ENCODE results near the gene EMID1.

The EMID1 gene

GRCh38 chr22:29260601-29261315 lies 55.1 kb downstream of the EMID1 start:
- no peak for DNase-seq

GRCh38 chr22:29263791-29264276 lies 58.1 kb downstream of the EMID1 start:
- no peak for DNase-seq

GRCh38 chr22:29265305-29265704 lies 59.6 kb downstream of the EMID1 start:
- DNase-seq: no peak

DNA sequence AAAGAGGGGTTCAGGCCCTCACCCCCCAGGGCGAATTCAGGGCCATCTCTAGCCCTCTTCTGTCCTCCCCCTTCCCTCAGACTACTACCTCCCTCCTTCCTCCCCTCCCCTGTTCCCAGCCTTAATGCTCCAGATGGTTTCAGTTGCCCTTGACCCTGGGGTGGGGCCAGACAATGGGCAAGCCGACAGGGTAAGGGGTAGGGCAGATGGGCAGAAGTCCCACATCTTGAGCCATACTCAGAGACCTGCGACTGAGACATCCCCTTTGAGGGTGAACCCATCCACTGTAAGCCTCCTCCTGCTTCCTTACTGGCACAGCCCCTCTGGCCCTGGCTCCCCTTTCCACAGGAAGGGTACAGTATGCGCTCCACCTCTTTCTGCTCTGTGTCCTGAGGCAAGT lies 60.2 kb downstream of the EMID1 start:
- no peak for DNase-seq

DNA sequence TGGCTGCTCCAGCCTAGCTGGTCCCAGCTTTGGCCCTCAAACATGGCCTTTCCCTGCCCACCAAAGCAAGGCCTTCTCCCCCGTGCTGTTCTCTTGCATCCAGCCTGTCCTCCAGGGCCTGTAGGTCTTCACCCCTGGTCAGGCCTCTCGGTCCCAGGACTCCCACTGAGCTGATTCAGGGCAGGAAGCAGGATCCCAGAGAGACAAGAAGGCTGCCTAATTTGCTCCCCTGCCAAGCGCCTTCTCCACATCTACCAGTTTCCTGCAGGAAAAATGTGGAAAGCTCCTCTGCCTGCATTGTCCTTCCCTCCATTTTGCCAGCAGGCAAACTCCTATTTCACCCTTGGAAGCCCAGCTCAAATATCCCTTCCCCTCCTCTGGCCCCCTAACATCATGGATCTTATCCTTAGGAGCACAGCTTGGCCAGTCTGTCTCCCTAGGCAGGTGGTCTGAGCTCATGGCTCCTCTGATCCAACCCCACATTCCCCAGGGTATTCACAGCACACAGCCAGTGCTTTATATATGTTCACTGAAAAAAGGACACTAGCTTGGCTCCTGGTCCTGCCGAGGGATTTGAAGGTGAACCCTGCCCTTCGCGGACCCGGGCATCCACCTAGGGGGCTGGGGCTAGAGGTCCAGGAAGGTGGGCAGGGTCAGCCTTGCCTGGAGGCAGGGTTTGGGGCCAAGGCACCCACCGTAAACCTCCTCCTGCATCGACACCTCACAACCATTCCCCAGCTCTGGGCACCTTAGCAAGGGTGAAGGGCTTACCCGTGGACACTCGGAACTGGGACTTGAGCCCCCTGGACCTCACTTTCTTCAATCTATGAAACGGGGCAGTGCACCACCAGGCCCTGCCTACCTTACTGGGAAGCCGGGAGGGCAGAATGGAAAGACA lies 61.1 kb downstream of the EMID1 start:
- DNase-seq: no peak

- DNase-seq: no peak
Observed at GRCh38 chr22:29267462-29267857, 61.8 kb downstream of the EMID1 start.

GRCh38 chr22:29267858-29268510 lies 62.3 kb downstream of the EMID1 start, which contains the start of the genes EWSR1 and RHBDD3:
TSS of gene EWSR1 (plus strand) at chr22:29268268. CDS start at chr22:29268337, 69 bp downstream.
TSS of gene RHBDD3 (minus strand) at chr22:29267981. CDS start at chr22:29265626, 2,355 bp downstream.
- DNase-seq: peak; percentile 93

- DNase-seq: peak; percentile 22
Observed at GRCh38 chr22:29268511-29269229, 63.0 kb downstream of the EMID1 start.

DNA sequence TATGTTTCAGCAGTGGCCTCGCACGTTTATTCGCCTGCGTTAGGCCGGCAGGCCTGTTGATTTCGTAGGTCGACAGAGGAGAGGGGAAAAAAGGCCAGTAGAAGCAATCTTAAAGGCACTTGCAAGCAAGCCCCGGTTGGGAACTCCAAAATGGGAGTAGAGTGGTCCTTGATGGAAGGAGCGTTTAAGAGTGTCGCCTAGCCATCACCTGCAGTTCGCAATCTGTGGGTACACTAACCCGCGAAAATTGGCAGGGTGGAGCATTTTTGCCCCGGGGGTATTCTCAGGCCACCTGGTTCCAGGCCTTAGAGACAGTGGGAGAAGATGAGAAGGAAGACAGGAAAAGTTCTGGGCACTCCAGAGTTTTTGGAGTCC lies 63.5 kb downstream of the EMID1 start:
- DNase-seq: no peak

GRCh38 chr22:29269731-29270474 lies 64.2 kb downstream of the EMID1 start:
- no peak for DNase-seq

DNA sequence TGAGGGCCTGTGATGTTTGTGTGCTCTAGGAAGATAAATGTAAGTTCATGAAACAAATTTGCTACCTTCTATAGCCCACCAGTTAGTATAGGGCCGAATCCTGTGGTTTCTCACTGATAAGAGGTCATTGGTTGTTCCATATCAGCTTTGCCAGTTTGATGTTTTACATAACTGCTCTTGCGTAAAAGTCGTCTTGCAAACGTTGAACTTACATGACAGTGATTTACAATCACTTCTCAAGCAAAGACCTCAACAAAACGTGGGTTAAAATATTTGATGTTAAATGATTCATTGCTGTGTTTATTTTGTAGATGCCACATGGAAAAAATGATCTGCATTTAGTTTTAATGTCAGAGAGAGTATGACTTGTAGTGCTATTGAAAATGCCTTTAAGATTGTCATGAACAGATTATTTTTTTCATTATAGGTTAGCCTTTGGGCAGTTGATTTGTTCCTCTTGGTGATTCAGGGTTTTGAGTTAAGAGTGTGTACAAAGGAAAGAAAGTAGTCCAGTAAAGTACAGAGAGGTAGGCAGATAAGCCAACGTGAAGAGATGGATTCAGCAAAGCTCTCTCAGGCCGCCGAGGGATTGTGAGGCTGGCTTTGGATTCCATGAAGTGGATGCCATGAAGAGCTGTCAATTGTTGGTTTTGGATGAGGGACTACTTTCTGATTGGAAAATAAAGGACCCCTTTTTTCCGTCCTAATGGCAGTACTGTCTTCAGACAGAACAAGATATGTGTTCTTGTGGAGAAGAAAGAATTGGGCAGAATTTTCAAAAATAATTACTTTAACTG lies 65.0 kb downstream of the EMID1 start:
- no peak for DNase-seq

DNA sequence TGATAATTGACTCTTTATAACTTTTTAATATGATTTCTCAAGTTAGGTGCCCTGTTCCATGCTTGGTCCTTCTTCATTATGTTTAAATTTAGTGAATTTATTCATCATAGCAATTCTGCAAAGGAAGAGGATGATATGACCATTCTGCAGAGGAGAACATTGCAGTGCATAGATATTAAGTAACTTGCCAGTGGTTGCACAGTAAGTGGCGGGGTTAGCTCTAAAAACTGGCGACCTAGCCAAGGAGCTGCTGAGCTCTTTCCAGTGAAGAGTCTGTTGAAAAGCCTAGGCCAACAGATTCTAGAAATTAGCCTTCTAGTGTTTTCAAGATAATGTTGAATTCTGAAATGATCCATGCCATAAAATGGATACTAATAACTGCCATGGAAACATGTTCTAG lies 66.9 kb downstream of the EMID1 start:
- DNase-seq: no peak

DNA sequence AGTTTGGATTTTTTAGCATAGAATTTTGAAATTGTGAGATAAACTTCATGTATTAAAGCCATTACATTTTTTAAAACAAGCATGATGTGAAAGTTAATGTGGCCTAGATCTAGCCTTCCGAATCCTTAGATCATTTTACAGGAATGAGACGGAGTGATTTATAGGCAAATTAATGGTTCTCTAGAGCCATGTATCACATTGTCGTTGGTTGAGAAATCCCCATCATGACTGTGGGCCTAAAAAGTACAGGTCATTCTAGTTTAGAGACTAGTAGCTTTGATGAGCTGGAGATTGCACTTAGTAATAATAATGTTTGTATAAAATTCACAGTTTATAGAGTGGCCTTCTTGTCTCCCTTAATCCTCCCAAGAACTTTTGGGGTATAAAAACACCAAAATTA lies 69.5 kb downstream of the EMID1 start:
- no peak for DNase-seq

DNA sequence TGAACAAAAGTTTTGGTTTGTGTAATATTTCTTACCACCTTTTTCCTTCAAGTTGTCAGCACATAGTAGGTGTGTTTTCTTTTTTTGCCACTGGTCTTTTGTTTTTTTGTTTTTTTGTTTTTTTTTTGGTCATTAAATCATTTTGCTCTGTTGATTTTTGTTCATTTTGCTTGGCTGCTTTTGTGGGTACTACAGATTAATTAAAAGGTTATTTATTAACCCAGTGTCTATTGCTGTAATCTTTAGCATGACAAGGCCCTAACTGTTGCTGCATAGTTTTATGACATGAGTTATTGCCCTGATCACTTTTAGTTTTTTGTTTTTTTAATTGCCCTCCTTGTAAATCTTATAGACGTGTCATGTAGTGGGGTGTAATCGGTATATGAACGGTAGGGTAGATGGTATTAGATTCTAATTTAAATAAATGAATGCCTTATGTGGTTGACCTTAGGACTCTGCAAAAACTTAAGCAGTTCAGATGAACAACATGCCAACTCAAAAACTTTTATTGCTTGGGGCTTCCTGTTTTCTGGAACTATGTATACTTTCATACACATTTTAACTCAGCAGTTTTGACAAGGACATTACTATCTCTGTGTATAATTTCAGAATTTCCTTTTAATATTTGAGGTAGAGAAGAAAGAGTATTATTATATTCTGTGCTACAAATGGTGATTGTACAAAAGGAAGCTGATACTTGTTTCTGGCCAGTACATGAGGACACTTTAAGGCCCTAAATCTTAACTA lies 70.3 kb downstream of the EMID1 start:
- DNase-seq: no peak

- DNase-seq: no peak
Observed at GRCh38 chr22:29277927-29278326, 72.2 kb downstream of the EMID1 start.

- DNase-seq: no peak
Observed at GRCh38 chr22:29284196-29284595, 78.5 kb downstream of the EMID1 start.

GRCh38 chr22:29288837-29289236 lies 83.1 kb downstream of the EMID1 start:
- DNase-seq: no peak

DNA sequence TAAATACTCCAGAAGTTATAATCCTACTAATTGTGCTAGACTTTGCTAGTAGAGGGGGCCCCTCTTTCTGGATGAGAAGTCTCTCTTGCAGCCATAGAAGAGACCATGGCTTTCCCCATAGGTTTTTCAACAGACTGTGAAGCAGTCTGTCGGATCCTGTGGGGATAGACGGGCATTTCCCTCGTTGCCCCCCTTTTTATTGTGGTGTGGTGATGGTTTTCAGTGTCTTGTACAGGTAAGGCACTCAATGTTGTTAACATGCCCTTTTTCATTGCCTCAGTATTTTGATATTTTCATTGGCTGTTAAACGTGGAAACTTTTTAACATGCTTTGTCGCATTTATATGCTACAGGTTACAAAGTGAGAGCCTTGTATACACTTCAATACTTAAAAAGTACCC lies 84.4 kb downstream of the EMID1 start:
- no peak for DNase-seq

GRCh38 chr22:29291215-29291614 lies 85.5 kb downstream of the EMID1 start:
- no peak for DNase-seq

- DNase-seq: no peak
Observed at GRCh38 chr22:29292379-29292778, 86.7 kb downstream of the EMID1 start.
